HepG2 (cell line): Measurements from ENCODE around the gene KCNAB1. TPM values are rescaled to one million over a fixed set of nuclear protein-coding genes. Genes with fewer than 3 reads are reported as not detected.
"Not testable (repeated sequence)": the region's sequence is repeated elsewhere in the genome, so short reads cannot be mapped to it uniquely, and the experiment has no call there.

Experiments used
- ATAC-seq: fragments of 200-7000 bp; cut with Tn5 transposase; 3 replicates; pipeline ENCODE4 v1.9.1; 2020; ENCODE audit warnings: mild to moderate bottlenecking, moderate library complexity
- BruUV-seq: library from RNA; stranded (reverse); fragments of 400-500 nt; replicated peaks from 2 replicates; lab custom pipeline; 2021; lab: Mats Ljungman, UMichigan
- CTCF ChIA-PET: fragments of 300-600 bp; formaldehyde crosslinking; extraction: SDS; loops from one replicate; lab custom pipeline; 2021; ENCODE audit warnings: low total read pairs, inconsistent platforms, low intra/inter-chr PET ratio; lab: Yijun Ruan, JAX
- POLR2A ChIA-PET: fragments of 350-600 bp; sonication (Branson Sonifier 250); formaldehyde crosslinking; loops from one replicate; lab custom pipeline; 2020; ENCODE audit warnings: antibody characterized with exemption, inconsistent platforms; lab: Yijun Ruan, JAX
- DNase-seq: peaks from one replicate; pipeline ENCODE4 v3.0.0-alpha.2; 2015; ENCODE audit warnings: low spot score
- FAIRE-seq: peaks from 3 replicates; lab custom pipeline; 2011; peaks lifted over from hg19 to GRCh38; lab: Jason Lieb, UNC
- H2AFZ ChIP-seq: one replicate; pipeline ENCODE4 v1.6.1; 2011; ENCODE audit warnings: low read length, inconsistent platforms
- H3K27ac ChIP-seq: fragments of 300-600 bp; 3 replicates; pipeline ENCODE4 v1.8.0; 2011; ENCODE audit warnings: mixed run types, mild to moderate bottlenecking, mixed read lengths, low read length, inconsistent platforms; ENCODE audit not compliant: insufficient read depth; ENCODE audit errors: extremely low read length
- H3K27me3 ChIP-seq, 2 experiments: fragments of 200-600 bp in 1 of 2; 2 replicates in 1 of 2; 3 replicates in 1 of 2; pipeline versions ENCODE4 v1.6.0 to v1.8.0; 2011; ENCODE audit warnings: low read length in 2 of 2, mild to moderate bottlenecking in 2 of 2, moderate library complexity in 2 of 2, inconsistent platforms in 1 of 2; ENCODE audit not compliant: insufficient read depth in 2 of 2, control insufficient read depth in 1 of 2
- H3K36me3 ChIP-seq, 2 experiments: fragments of 200-600 bp in 1 of 2; replicated peaks in 1 of 2; 2 replicates in 1 of 2; 3 replicates in 1 of 2; pipeline versions ENCODE4 v1.5.1 to v1.8.0; 2011; ENCODE audit warnings: low read length in 2 of 2, inconsistent platforms in 1 of 2; ENCODE audit not compliant: insufficient read depth in 2 of 2, control insufficient read depth in 1 of 2
- H3K4me1 ChIP-seq: 2 replicates; pipeline ENCODE4 v1.5.1; 2012; ENCODE audit warnings: low read length, inconsistent platforms; ENCODE audit not compliant: insufficient read depth
- H3K4me2 ChIP-seq: 2 replicates; pipeline ENCODE4 v1.6.0; 2011; ENCODE audit warnings: low read depth, low read length, inconsistent platforms
- H3K4me3 ChIP-seq, 3 experiments: fragments of 200-600 bp in 1 of 3; sonication (generic), shearing (Covaris generic) in 1 of 3; replicated peaks in 1 of 3; 2 replicates each; pipeline ENCODE4 v1.5.1; 2011 to 2016; ENCODE audit warnings: low read length in 3 of 3, inconsistent platforms in 2 of 3, low read depth in 2 of 3, mild to moderate bottlenecking in 2 of 3, control low read depth in 1 of 3, mixed read lengths in 1 of 3; ENCODE audit not compliant: insufficient read depth in 1 of 3
- H3K79me2 ChIP-seq: one replicate; pipeline ENCODE4 v1.6.1; 2011; ENCODE audit warnings: low read length, inconsistent platforms; ENCODE audit not compliant: insufficient read depth
- H3K9ac ChIP-seq: 2 replicates; pipeline ENCODE4 v1.6.0; 2011; ENCODE audit warnings: mild to moderate bottlenecking, low read depth, low read length, inconsistent platforms; ENCODE audit not compliant: insufficient read depth
- H3K9me3 ChIP-seq: 2 replicates; pipeline ENCODE4 v1.5.1; 2012; ENCODE audit warnings: mild to moderate bottlenecking, low read length
- H4K20me1 ChIP-seq: 2 replicates; pipeline ENCODE4 v1.6.0; 2011; ENCODE audit warnings: inconsistent platforms, mild to moderate bottlenecking, low read length, moderate library complexity; ENCODE audit not compliant: insufficient read depth
- FLYWCH1 ChIP-seq: sonication (generic); formaldehyde crosslinking; IDR thresholded peaks from 2 replicates; pipeline ENCODE4 v1.8.1; 2023; ENCODE audit warnings: mild to moderate bottlenecking, missing genetic modification reagents
- FOXP1 ChIP-seq, 2 experiments: fragments of 450-650 bp in 1 of 2; IDR thresholded peaks; 2 replicates each; pipeline ENCODE4 v1.6.1; 2017 to 2018; ENCODE audit warnings: antibody characterized with exemption in 1 of 2
- WGBS: methylation state at CpG from one replicate; pipeline ENCODE4 v1.1.6; 2017; ENCODE audit warnings: low lambda C conversion rate; 5-methylcytosine and 5-hydroxymethylcytosine counted together
- in situ Hi-C: cut with HindIII; loops from 2 replicates; pipeline ENCODE4 v1.10.0; 2017; ENCODE audit warnings: low pct_unique_long_range_greater_than_20kb; ENCODE audit not compliant: extremely low pct_ligation_motif_present
- intact Hi-C: fragments of 100-400 bp; cut with micrococcal nuclease; formaldehyde crosslinking; loops from one replicate; pipeline ENCODE4 v1.10.0; 2022; ENCODE audit not compliant: unreplicated experiment
- polyA plus RNA-seq, 8 experiments: library from polyadenylated mRNA; depleted of rRNA in 3 of 8; stranded (reverse) in 7 of 8; unstranded in 1 of 8; fragments of >200 nt; fragmentation: Illumina TruSeq in 4 of 8; extraction: Trizol in 4 of 8; gene quantifications; 2 replicates each; pipeline versions ENCODE4 v1.2.1 to v1.2.3, GENCODE V29; 2011 to 2016; ENCODE audit warnings: low read depth in 4 of 8, missing spikeins in 1 of 8, mixed read lengths in 1 of 8; ENCODE audit not compliant: insufficient read depth in 1 of 8
- total RNA-seq, 5 experiments: library from RNA; depleted of rRNA; stranded (reverse); fragments of >200 nt; fragmentation: Illumina TruSeq; extraction: Trizol; gene quantifications; 2 replicates each; pipeline ENCODE4 v1.2.3, GENCODE V29; 2016; ENCODE audit warnings: low read depth in 1 of 5
- TF ChIP-seq, protein P1 (sequence below): sonication (generic); formaldehyde crosslinking; IDR thresholded peaks from 2 replicates; pipeline ENCODE4 v1.8.1; 2022; ENCODE audit warnings: mild to moderate bottlenecking, missing genetic modification reagents
- TF ChIP-seq, protein P2 (sequence below): sonication (generic); formaldehyde crosslinking; IDR thresholded peaks from 2 replicates; pipeline ENCODE4 v1.8.0; 2022; ENCODE audit warnings: missing genetic modification reagents, mild to moderate bottlenecking, borderline replicate concordance

The KCNAB1 gene
- total and polyA plus RNA-seq, 2 of the 13 experiments (the other 11 are each of a cell fraction or from before 2014, with no cell fraction given) = not detected

DNA sequence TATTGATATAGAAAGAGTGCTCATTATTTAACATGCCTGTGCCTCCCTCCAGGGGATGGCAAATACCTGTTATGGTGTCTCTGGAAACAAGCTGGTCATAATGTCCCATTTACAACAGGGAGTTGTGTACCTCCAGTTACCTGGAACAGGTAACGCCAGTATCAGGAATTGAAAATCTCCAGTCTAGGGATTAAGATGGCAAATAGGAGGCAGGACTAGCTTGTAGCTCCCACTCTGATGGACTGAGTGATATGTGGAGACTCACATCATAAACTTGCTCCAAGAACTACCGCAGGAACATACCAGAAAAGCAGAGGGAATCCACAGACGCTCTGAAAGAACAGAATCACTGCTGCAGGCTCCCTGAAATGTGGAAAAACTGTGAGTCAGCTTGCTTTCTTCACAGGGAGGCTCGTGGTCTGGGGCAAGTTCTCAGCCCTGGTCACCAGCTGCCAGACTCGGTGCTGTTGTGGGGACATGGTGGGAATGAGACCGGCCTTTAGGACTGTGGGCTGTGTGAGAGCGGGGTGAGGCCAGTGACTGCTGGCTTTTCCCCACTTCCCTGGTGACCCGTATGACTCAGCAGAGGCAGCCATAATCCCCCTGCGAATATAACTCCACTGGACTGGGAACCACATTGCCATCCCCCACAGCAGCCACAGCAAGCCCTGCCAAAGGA, 97.4 kb downstream of the KCNAB1 start:
- ATAC-seq = peak; percentile 39; the same call in 2 of the 3 replicates
- H3K79me2 ChIP-seq = no peaks in the 10 kb centered on the region
- no peaks in the 10 kb centered on the region for H3K9me3 ChIP-seq
- no peak for DNase-seq
- CTCF ChIA-PET = no interaction called here
- intact Hi-C loops = no loop called here
- H2AFZ ChIP-seq = no peak overlapping the region
- in situ Hi-C loops = no loop called here
- TF ChIP-seq, protein P1, sequence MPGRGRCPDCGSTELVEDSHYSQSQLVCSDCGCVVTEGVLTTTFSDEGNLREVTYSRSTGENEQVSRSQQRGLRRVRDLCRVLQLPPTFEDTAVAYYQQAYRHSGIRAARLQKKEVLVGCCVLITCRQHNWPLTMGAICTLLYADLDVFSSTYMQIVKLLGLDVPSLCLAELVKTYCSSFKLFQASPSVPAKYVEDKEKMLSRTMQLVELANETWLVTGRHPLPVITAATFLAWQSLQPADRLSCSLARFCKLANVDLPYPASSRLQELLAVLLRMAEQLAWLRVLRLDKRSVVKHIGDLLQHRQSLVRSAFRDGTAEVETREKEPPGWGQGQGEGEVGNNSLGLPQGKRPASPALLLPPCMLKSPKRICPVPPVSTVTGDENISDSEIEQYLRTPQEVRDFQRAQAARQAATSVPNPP (CRISPR knock-in tag) = no peak
- H3K4me2 ChIP-seq = no peak overlapping the region
- WGBS = 45% methylated on average over 6 of the region's 9 CpGs
- FAIRE-seq = no peak
- H3K36me3 ChIP-seq = no peaks in the 10 kb centered on the region
- peaks cover 1 to 11% of the 10 kb centered on the region in 2 experiments; a peak in 2 of 5 replicates for H3K27me3 ChIP-seq
- H4K20me1 ChIP-seq = no peaks in the 10 kb centered on the region
- POLR2A ChIA-PET = no interaction called here
- no peak overlapping the region for H3K4me3 ChIP-seq
- no peak overlapping the region for H3K9ac ChIP-seq
- no peak overlapping the region for H3K27ac ChIP-seq
- BruUV-seq = no TSS peak
- peaks cover 25% of the 10 kb centered on the region for H3K4me1 ChIP-seq

DNA sequence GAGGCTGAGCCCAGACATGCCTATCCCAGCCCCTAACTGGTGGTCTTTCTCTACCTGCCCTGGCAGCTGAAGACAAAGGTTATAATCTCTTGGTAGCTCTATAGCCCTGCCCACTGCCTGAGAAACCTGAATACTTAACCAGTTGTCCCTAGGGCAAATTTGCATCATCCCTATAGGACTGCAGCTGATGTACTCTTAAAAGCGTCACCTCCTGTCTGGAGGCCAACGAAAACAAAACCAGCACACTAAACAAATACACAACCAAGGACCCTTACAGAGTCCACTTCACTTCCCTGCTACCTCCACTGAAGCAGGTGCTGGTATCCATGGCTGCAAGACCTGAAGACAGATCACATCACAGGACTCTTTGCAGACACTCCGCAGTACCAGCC, 98.0 kb downstream of the KCNAB1 start:
- no peaks in the 10 kb centered on the region for H4K20me1 ChIP-seq
- no peaks in the 10 kb centered on the region for H3K36me3 ChIP-seq
- 31% methylated on average over 3 of the region's 3 CpGs for WGBS
- CTCF ChIA-PET = no interaction called here
- H3K79me2 ChIP-seq = no peaks in the 10 kb centered on the region
- no peaks in the 10 kb centered on the region for H3K9me3 ChIP-seq
- FAIRE-seq (no peak), DNase-seq (peak; percentile 24), ATAC-seq (no peak; the same call in 2 of the 3 replicates)
- peaks cover 1 to 11% of the 10 kb centered on the region in 2 experiments; a peak in 2 of 5 replicates for H3K27me3 ChIP-seq
- no peak overlapping the region for H3K9ac ChIP-seq
- no peak overlapping the region for H3K4me2 ChIP-seq
- peaks cover 25% of the 10 kb centered on the region for H3K4me1 ChIP-seq
- intact Hi-C loops = no loop called here
- no peak for TF ChIP-seq FOXP1 (IDR thresholded peaks at IDR 0.05)
- 0 out of 2 replicates have a peak, but pooled peaks have one; percentile 14 for TF ChIP-seq FOXP1 (CRISPR knock-in tag; IDR thresholded peaks at IDR 0.05)
- TF ChIP-seq, protein P2, sequence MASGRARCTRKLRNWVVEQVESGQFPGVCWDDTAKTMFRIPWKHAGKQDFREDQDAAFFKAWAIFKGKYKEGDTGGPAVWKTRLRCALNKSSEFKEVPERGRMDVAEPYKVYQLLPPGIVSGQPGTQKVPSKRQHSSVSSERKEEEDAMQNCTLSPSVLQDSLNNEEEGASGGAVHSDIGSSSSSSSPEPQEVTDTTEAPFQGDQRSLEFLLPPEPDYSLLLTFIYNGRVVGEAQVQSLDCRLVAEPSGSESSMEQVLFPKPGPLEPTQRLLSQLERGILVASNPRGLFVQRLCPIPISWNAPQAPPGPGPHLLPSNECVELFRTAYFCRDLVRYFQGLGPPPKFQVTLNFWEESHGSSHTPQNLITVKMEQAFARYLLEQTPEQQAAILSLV = no peak
- no peak for TF ChIP-seq FLYWCH1 (CRISPR knock-in tag)
- H3K27ac ChIP-seq = no peak overlapping the region
- POLR2A ChIA-PET = no interaction called here
- in situ Hi-C loops = no loop called here
- no peak overlapping the region for H3K4me3 ChIP-seq
- no peak overlapping the region for H2AFZ ChIP-seq
- BruUV-seq = no TSS peak

DNA sequence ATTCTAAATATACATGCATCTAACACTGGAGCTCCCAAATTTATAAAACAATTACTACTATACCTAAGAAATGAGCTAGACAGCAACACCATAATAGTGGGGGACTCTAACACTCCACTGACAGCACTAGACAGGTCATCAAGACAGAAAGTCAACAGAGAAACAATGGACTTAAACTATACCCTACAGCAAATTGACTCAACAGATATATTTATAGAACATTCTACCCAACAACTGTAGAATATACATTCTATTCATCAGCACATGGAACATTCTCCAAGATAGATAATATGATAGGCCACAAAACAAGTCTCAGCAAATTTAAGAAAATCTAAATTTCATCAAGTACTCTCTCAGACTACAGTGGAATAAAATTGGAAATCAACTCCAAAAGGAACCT, 102.0 kb downstream of the KCNAB1 start:
- H3K9ac ChIP-seq, ATAC-seq, H3K79me2 ChIP-seq, H2AFZ ChIP-seq, CTCF ChIA-PET, intact Hi-C loops, BruUV-seq, H3K27ac ChIP-seq, H3K4me2 ChIP-seq, POLR2A ChIA-PET, FAIRE-seq, H3K4me3 ChIP-seq, H3K9me3 ChIP-seq, H3K27me3 ChIP-seq, DNase-seq, in situ Hi-C loops, H3K36me3 ChIP-seq, H4K20me1 ChIP-seq: not testable (repeated sequence)
- peaks cover 12% of the 10 kb centered on the region for H3K4me1 ChIP-seq
